Endodermal cell (in vitro differentiated cells): Measurements from ENCODE around the gene CHORDC1. TPM values are rescaled to one million over a fixed set of nuclear protein-coding genes. Genes with fewer than 3 reads are reported as not detected.

Experiments used
- DNase-seq: peaks from one replicate; pipeline ENCODE4 v3.0.0-alpha.2; 2017
- H3K27ac ChIP-seq: 2 replicates; pipeline ENCODE4 v1.5.1; 2013; ENCODE audit warnings: mild to moderate bottlenecking, low read depth, low read length, moderate library complexity
- H3K27me3 ChIP-seq: 2 replicates; pipeline ENCODE4 v1.6.1; 2013; ENCODE audit warnings: mild to moderate bottlenecking, low read length, moderate library complexity; ENCODE audit not compliant: insufficient read depth, control insufficient read depth, poor library complexity, severe bottlenecking
- H3K36me3 ChIP-seq: 2 replicates; pipeline ENCODE4 v1.7.0; 2013; ENCODE audit warnings: mild to moderate bottlenecking, low read length, moderate library complexity; ENCODE audit not compliant: control insufficient read depth, insufficient read depth
- H3K4me1 ChIP-seq: one replicate; pipeline ENCODE4 v1.7.0; 2013; ENCODE audit warnings: low read length; ENCODE audit not compliant: control insufficient read depth, insufficient read depth
- H3K4me3 ChIP-seq: 2 replicates; pipeline ENCODE4 v1.5.1; 2013; ENCODE audit warnings: mild to moderate bottlenecking, low read length, moderate library complexity
- H3K9ac ChIP-seq: 2 replicates; pipeline ENCODE4 v1.6.1; 2013; ENCODE audit warnings: mild to moderate bottlenecking, low read length, moderate library complexity; ENCODE audit not compliant: poor library complexity, severe bottlenecking; ENCODE audit errors: extremely low read depth
- H3K9me3 ChIP-seq: 2 replicates; pipeline ENCODE4 v1.6.1; 2013; ENCODE audit warnings: mild to moderate bottlenecking, low read length, moderate library complexity; ENCODE audit not compliant: control insufficient read depth
- H3K27ac Mint-ChIP-seq: 2 replicates; pipeline ENCODE4 v1.8.0; 2020; ENCODE audit warnings: mixed read lengths
- H3K27me3 Mint-ChIP-seq: 2 replicates; pipeline ENCODE4 v1.8.0; 2021; ENCODE audit warnings: mild to moderate bottlenecking, mixed read lengths; ENCODE audit not compliant: insufficient read depth
- H3K36me3 Mint-ChIP-seq: 2 replicates; pipeline ENCODE4 v1.8.0; 2020; ENCODE audit warnings: low read depth, mixed read lengths
- H3K4me1 Mint-ChIP-seq: 2 replicates; pipeline ENCODE4 v1.8.0; 2020; ENCODE audit warnings: mixed read lengths
- H3K4me3 Mint-ChIP-seq: 2 replicates; pipeline ENCODE4 v1.8.0; 2020; ENCODE audit warnings: mild to moderate bottlenecking, moderate library complexity, mixed read lengths
- H3K9me3 Mint-ChIP-seq: 2 replicates; pipeline ENCODE4 v1.8.0; 2020; ENCODE audit warnings: mild to moderate bottlenecking, mixed read lengths
- CTCF ChIP-seq: fragments of 200-600 bp; sonication (generic); conservative IDR thresholded peaks from 2 replicates; pipeline ENCODE4 v1.5.0; 2021; ENCODE audit warnings: antibody characterized with exemption, mild to moderate bottlenecking
- WGBS, 2 experiments: methylation state at CpG; one replicate each; pipeline versions ENCODE4 v1.1.5 to v1.1.7; 2013; ENCODE audit warnings: missing lambda C conversion rate in 2 of 2, mixed read lengths in 1 of 2; ENCODE audit not compliant: insufficient coverage in 1 of 2, insufficient read length in 1 of 2; 5-methylcytosine and 5-hydroxymethylcytosine counted together
- total RNA-seq, 2 donors: library from RNA; stranded (reverse); fragmentation: NEBNext Ultra II Directional in 1 of 2; extraction: Animal tissue kit (Norgen Biotek cat#: 25700) in 1 of 2; gene quantifications; 2 replicates in 1 of 2; 3 replicates in 1 of 2; pipeline ENCODE4 v1.2.1, GENCODE V29; 2021

The CHORDC1 gene
- total RNA-seq, 2 donors from 2014 or later, result 54.6 to 56.9 TPM

- no peak for DNase-seq
- H3K27ac ChIP-seq, result no peak overlapping the region
- no peak overlapping the region for H3K4me3 ChIP-seq
- H3K27me3 Mint-ChIP-seq, result no peaks in the 10 kb centered on the region
- no peak for TF ChIP-seq CTCF
- no peak overlapping the region for H3K27ac Mint-ChIP-seq
- no peak overlapping the region for H3K4me3 Mint-ChIP-seq
- no peaks in the 10 kb centered on the region for H3K9me3 ChIP-seq
- no peaks in the 10 kb centered on the region for H3K27me3 ChIP-seq
- H3K4me1 Mint-ChIP-seq, result no peaks in the 10 kb centered on the region
- H3K9ac ChIP-seq, result no peak overlapping the region
- WGBS, 2 experiments, result 91 to 100% methylated on average over 4 to 13 of the region's 13 CpGs
- no peaks in the 10 kb centered on the region for H3K9me3 Mint-ChIP-seq
- H3K4me1 ChIP-seq, result no peaks in the 10 kb centered on the region
- H3K36me3 Mint-ChIP-seq, result peaks cover 57% of the 10 kb centered on the region
- peaks cover 83% of the 10 kb centered on the region for H3K36me3 ChIP-seq
These were observed 18.4 kb downstream of the CHORDC1 start for GRCh38 chr11:90204407-90204806.

DNA sequence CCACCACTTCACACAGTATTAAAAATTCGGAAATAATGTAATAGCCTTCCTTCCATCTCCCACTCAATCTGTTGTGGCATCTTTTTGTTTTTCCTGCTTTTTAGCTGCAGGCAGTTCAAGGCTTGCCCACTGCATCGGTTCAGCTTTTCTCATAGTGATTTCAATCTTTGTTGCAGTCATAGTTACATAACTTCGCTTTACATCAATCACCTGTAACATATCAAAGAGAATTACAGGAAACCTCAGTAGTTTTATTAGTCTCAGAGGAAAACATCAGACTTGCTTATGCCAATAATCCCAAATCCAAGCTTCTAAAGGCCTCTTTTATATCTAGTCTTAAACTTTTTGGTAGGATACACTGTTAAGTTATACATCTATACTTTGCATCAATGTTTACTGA lies 20.5 kb downstream of the CHORDC1 start:
- peaks cover 78% of the 10 kb centered on the region for H3K36me3 ChIP-seq
- WGBS, 2 experiments, result 94 to 100% methylated on average over 1 to 3 of the region's 3 CpGs
- TF ChIP-seq CTCF, result no peak

DNA sequence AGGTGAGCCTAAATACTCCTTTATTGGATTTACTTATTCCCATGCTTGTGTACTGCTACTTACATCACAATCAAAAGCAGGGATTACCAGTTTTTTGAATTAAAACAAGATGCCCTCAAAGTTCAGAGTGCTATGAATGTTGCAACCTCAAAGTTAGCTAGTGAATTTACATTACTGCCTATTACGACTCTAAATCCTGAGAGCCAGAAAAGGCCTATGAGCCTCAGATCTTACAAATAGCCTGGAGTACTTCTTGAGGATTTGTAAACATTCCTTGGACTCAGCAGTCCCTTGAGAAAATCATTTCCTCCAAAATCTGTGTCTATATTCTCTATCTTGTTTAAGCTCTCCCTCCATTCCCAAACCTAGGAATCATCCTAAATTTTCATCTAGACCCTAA lies 25.5 kb downstream of the CHORDC1 start:
- Histone ChIP-seq H3K4me1 (no peaks in the 10 kb centered on the region), H3K4me3 (no peak overlapping the region), H3K36me3 (peaks cover 52% of the 10 kb centered on the region), H3K9ac (no peak overlapping the region), H3K27me3 (no peaks in the 10 kb centered on the region), H3K27ac (no peak overlapping the region), H3K9me3 (no peaks in the 10 kb centered on the region)
- 96 to 100% methylated on average over 1 of the region's 1 CpG for WGBS, 2 experiments
- no peak overlapping the region for H3K4me3 Mint-ChIP-seq
- H3K27me3 Mint-ChIP-seq, result no peaks in the 10 kb centered on the region
- peaks cover 21% of the 10 kb centered on the region for H3K36me3 Mint-ChIP-seq
- no peak for TF ChIP-seq CTCF
- no peak overlapping the region for H3K27ac Mint-ChIP-seq
- peaks cover 2% of the 10 kb centered on the region for H3K4me1 Mint-ChIP-seq
- no peaks in the 10 kb centered on the region for H3K9me3 Mint-ChIP-seq
- no peak for DNase-seq

More for the DNA sequence above, 20.5 kb downstream of the CHORDC1 start:
- no peak overlapping the region for H3K27ac ChIP-seq
- Mint-ChIP-seq H3K9me3 (no peaks in the 10 kb centered on the region), H3K4me3 (no peak overlapping the region), H3K27ac (no peak overlapping the region), H3K27me3 (no peaks in the 10 kb centered on the region), H3K4me1 (peaks cover 2% of the 10 kb centered on the region), H3K36me3 (peaks cover 51% of the 10 kb centered on the region)
- H3K27me3 ChIP-seq, result no peaks in the 10 kb centered on the region
- H3K4me3 ChIP-seq, result no peak overlapping the region
- no peak for DNase-seq
- no peak overlapping the region for H3K9ac ChIP-seq
- no peaks in the 10 kb centered on the region for H3K4me1 ChIP-seq
- no peaks in the 10 kb centered on the region for H3K9me3 ChIP-seq
